Stimulated activated CD8-positive, alpha-beta memory T cell treated with anti-CD3 and anti-CD28 coated beads, Interleukin-7, amount 100 ng/mL, for 24 hours (primary cell): ENCODE results near the gene FGF11.
A peak's percentile ranks its signal among the peaks of the same experiment; 100 is the strongest.

Experiments
- DNase-seq: peaks from one replicate; pipeline ENCODE4 v3.0.0-alpha.2; 2020; ENCODE audit warnings: low read depth

FGF11 gene

DNA sequence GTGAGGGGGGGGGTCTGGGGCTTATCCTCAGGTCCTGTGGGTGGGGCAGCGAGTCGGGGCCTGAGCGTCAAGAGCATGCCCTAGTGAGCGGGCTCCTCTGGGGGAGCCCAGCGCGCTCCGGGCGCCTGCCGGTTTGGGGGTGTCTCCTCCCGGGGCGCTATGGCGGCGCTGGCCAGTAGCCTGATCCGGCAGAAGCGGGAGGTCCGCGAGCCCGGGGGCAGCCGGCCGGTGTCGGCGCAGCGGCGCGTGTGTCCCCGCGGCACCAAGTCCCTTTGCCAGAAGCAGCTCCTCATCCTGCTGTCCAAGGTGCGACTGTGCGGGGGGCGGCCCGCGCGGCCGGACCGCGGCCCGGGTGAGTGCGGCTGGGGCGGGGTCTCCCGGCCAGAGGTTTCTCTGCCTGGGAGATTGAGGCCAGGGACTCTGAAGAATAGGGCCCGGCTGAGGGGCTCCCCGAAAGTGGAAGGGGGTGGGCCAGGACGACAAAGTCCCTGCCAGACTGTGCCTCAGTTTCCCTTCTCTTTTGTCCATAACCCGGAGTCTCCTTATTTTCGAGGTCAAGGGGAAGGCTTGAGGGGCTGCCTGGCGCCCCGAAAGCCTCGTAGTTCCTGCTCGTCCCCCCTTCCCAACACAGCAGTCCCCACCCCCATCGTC, at the start of gene FGF11:
Gene FGF11 (plus strand): TSS at position 51 of the 651 bp plus-strand sequence. CDS start 109 bp downstream, at position 160.
- no peak for DNase-seq

DNA sequence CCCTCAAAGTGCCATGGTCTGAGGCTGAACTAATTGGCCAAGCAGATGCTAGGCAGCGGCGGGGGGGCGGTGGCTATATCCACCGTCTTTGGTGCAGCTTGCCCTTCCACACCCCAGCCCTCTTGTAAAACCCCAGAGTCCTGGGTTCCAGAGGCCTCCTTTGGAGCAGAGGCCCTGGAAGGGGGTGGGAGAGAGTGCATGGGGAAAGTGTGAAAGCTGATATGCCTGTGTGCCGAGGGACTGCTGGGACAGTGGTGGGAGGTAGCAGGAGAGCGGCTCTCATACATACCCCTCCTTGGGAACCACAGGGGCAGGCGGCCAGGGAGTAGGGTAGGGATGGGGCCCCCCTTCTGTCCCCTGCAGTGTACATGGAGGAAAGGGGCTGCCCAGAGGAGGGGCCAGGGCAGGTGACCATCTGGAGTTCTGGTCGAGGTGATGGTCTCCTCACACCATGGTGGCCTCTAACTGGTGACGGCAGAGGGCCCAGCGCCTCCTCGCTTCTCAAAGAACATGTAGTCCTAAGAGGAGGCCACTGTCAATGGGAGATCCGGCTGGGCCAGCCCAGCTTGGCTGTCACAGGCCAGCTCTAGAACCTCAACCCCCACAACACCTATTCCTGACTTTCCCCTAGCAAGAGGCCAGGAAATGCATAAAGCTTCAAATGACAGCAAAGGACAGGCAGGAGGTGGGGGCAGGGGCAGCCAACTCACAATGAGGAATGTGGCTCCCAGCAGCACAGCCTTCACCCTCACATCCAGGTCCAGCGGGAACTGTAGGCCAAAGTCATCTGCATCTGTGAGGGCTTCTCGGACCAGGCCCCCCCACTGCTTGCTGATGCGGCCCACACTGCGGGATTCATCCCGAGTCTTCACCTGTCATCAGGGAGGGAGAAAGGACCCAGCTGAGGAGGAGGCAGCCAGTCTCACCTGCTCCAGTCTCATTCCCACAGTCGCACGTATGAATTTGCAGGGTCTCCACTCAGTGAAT, 49.1 kb upstream of the FGF11 start:
- DNase-seq, result no peak

- no peak for DNase-seq
Measured at GRCh38 chr17:7391307-7391706, 48.0 kb upstream of the FGF11 start.

- DNase-seq, result no peak
Measured at GRCh38 chr17:7392696-7393612, 46.4 kb upstream of the FGF11 start.

DNA sequence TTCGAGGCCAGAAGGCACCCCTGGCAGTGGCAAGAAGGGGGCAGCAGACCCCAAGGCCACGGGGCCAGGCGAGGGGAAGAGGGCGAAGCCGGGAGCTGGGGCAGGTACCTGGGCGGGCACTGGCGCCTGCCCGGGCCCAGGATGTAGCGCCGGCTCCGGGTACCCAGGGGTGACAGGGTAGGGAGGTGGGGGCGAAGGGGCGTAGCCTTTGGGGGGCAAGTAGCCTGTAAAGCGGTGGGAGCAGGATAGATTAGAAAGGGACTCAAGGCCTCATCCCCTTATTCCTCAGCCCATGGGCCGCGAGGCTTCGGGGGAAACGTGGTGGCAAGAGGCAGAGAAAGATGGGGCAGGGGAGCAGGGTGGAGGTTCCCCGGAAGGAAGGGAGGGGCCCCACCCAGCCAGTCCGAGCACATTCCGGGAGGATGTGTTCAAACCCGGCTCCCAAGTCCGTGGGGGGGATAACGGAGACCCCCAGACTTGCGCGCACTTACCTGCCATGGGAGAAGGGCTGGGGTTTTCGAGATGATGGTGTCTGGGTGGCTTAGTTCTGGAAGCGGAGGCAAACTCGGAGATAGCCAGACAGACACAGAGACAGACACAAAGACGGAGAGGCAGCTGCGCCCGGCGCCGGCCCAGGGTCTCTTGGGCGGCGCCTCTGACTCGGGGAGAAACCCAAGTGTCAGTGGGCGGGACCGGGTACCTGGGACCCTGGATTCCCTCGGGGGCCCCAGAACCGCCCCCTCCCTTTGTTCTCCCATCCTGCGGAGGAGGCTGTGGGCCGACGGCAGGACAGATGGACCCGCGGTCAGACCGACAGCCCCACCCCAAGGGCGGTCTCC, 45.5 kb upstream of the FGF11 start:
- DNase-seq, result peak; percentile 32

GRCh38 chr17:7394452-7395191, 44.7 kb upstream of the FGF11 start, which contains the start of gene PLSCR3:
Gene PLSCR3 (minus strand): TSS chr17:7394525. CDS start chr17:7394110, 415 bp downstream.
- DNase-seq, result peak; percentile 69

- no peak for DNase-seq
Measured at GRCh38 chr17:7396147-7396546, 43.2 kb upstream of the FGF11 start.

DNA sequence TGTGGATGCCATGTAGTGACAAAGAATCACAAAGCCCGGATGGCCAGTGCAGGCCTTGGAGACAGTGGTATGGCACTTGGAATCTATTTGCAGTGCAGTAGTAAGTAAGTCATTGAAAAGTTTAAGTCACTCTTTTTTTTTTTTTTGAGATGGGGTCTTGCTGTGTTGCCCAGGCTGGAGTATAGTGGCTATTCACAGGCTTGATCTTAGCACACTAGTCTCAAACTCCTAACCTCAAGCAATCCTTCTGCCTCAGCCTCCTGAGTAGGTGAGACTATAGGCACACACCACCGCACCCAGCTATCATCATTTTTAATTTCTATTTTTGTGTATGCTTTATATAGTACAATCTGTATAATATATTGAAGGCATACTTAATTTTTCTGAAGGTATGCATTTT, 40.7 kb upstream of the FGF11 start:
- no peak for DNase-seq

DNA sequence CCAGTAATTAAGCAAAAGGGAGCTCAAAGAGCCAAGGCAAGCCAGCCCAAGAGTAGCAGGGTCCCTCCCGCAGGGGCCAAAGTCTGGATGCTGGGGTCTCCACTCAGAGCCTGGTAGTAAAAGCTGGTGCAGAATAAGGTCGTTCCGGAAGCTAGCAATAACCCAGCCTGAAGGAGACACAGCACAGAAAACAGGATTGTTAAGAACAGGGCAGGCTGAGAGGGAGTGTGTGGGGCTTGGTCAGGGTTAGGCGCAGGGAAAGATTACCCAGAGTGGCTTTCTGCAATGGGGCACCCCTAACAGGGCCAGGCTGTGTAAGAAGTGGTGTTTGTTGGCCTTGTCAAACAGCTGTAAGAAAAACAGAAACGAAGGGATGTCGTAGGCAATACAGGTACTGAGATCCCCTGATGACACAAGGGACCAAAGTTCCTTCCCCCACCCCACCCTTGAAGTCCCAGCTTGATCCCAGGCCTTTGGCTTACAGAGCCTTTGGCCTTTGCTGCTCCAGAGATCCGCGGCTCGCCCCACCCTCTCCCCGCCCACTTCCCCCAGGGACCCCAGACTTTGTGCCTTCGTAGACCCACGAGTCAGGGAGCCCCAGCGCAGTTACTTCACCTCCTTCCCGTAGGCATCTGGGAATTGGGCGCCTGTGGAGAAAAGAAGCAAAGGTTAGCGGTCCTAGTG, 36.1 kb upstream of the FGF11 start:
- DNase-seq, result no peak

GRCh38 chr17:7403727-7403976, 35.7 kb upstream of the FGF11 start:
- no peak for DNase-seq

DNA sequence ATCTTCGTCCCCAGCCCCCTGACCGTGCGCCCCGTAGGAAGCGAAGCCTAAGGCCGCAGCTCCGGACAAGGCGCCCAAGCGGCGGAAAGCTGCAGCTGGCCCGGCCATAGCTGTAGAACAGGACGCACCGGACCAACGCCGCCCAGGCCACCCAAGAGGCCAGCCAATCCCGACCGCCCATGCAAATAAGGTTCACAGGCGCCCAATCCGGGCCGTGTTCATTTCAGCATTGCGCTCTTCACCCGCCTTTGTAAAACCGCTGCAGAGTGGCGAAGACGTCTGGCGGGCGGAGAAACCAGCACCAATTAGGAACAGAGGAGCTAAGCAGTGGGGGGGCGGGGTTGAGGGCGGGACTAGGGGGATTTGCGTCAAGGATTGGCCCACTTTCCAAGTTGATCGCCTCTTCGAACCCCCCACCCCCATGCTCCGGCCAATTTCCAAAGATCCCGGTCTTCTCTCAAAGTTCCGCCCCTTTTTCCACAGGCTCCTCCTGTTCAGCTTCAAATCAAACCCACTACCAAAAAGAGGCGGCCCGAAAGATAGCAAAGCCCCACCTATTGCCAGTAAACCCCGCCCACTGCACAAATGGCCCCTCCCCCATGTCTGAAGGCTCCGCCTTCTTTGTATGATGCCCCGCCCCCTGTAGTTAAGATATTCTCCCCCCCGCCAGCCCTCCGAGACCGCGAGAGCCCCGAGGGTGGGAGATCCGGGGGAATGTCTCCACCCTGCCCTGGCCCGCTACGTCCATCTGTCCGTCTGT, 35.2 kb upstream of the FGF11 start, which contains the start of gene TMEM256:
Gene TMEM256 (minus strand): TSS at position 121 of the 760 bp plus-strand sequence. CDS start 13 bp downstream, at position 108.
- DNase-seq, result peak; percentile 92

- DNase-seq, result no peak
Measured at GRCh38 chr17:7404737-7405349, 34.5 kb upstream of the FGF11 start.

GRCh38 chr17:7405350-7406234, 33.7 kb upstream of the FGF11 start:
- DNase-seq, result no peak

DNA sequence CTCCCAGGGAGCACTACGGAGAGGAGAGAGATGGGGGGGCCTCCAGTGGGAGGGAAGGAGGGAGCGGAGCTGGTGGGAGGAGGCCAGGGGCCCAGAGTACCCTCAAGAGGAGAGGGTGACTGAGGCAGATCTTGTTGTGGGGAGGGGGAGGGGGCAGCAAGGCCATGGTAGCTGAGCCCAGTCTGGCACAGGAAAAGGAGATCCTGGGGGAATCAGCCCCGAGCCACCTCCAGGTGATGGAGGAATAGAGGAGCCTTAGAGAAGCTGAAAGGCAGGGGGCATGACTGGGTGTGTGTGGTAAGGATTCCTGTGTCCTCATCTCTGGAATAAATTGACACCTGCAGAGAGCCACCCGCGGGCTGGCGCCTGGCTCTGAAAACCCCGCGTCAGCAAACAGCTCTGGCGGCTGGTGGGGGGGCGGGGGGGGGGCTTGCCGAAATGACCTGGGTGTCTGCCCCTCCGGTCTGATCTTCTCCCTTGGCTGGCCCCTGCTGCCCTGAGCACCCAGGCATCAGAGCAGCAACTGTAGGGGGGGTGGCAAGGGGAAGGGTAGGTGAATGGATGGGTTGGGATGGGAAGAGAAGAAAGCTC, 33.0 kb upstream of the FGF11 start:
- no peak for DNase-seq

DNA sequence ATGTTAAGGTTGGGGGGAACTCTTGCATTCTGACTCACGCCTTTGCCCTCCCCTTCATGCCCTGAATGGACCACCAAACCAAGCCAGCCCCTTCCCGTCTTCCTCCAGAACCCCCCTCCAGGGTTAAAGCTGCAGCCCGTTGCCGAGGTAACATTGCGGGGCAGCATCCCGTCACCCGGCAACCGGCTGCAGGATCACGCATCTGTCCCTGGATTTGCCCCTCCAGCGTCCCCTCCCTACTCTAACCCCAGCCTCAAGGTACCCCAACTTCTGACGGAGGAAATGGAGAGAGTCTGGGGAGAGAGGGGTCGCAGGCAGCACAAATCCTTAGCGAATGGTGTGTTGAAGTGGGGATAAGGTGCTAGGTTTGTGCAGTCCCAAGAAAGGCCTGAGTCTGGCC, 32.2 kb upstream of the FGF11 start:
- no peak for DNase-seq

- DNase-seq, result no peak
Measured at GRCh38 chr17:7407485-7408251, 31.6 kb upstream of the FGF11 start, which contains the start of gene NLGN2. Gene NLGN2 (plus strand): TSS chr17:7407845. CDS start chr17:7408256, 411 bp downstream.
